Measurements from ENCODE around the gene HCN2. TPM values are rescaled to one million over a fixed set of nuclear protein-coding genes. Genes with fewer than 3 reads are reported as not detected.
"Not testable (repeated sequence)": the region's sequence is repeated elsewhere in the genome, so short reads cannot be mapped to it uniquely, and the experiment has no call there.

HCN2 gene
- total RNA-seq, 1 experiment from 2014 or later: 13.1 TPM

DNA sequence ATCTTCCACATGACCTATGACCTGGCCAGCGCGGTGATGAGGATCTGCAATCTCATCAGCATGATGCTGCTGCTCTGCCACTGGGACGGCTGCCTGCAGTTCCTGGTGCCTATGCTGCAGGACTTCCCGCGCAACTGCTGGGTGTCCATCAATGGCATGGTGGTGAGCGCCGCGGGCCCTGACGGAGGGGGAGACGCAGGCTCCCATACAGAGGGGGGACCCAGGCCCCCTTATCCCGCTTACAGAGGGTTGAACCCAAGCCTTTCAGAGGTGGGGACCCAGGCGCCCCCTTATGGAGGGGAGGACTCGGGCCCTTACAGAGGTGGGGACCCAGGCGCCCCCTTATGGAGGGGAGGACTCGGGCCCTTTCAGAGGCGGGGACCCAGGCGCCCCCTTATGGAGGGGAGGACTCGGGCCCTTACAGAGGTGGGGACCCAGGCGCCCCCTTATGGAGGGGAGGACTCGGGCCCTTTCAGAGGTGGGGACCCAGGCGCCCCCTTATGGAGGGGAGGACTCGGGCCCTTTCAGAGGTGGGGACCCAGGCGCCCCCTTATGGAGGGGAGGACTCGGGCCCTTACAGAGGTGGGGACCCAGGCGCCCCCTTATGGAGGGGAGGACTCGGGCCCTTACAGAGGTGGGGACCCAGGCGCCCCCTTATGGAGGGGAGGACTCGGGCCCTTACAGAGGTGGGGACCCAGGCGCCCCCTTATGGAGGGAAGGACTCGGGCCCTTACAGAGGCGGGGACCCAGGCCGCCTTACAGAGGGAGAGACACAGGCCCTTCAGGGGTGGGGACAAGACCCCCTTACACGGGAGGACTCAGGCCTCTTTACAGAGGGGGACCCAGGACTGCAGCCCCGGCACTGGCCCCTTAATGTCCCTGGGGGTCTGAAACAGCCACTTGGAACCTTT lies 15.6 kb downstream of the HCN2 start:
- TF ChIP-seq, protein P1, sequence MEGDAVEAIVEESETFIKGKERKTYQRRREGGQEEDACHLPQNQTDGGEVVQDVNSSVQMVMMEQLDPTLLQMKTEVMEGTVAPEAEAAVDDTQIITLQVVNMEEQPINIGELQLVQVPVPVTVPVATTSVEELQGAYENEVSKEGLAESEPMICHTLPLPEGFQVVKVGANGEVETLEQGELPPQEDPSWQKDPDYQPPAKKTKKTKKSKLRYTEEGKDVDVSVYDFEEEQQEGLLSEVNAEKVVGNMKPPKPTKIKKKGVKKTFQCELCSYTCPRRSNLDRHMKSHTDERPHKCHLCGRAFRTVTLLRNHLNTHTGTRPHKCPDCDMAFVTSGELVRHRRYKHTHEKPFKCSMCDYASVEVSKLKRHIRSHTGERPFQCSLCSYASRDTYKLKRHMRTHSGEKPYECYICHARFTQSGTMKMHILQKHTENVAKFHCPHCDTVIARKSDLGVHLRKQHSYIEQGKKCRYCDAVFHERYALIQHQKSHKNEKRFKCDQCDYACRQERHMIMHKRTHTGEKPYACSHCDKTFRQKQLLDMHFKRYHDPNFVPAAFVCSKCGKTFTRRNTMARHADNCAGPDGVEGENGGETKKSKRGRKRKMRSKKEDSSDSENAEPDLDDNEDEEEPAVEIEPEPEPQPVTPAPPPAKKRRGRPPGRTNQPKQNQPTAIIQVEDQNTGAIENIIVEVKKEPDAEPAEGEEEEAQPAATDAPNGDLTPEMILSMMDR (conservative IDR thresholded peaks at IDR 0.05; ENCODE audit: low read depth, low read length): peak; percentile 40; the same call in 1 of the 2 replicates
- intact Hi-C loops (cut with micrococcal nuclease; ENCODE audit: unreplicated experiment); H3K27me3 ChIP-seq (replicated peaks; ENCODE audit: insufficient read depth, low read depth, low read length, poor library complexity); H3K36me3 ChIP-seq (ENCODE audit: insufficient read depth, low read length, poor library complexity, severe bottlenecking); POLR2A ChIA-PET (ENCODE audit: low non-redundant PET); H3K27ac ChIP-seq (ENCODE audit: low read depth, low read length, poor library complexity, severe bottlenecking); BruUV-seq (replicated peaks); H3K9me3 ChIP-seq (ENCODE audit: low read depth, low read length, poor library complexity, severe bottlenecking); H3K4me3 ChIP-seq (ENCODE audit: low read depth, low read length, poor library complexity, severe bottlenecking); DNase-seq (ENCODE audit: low spot score): not testable (repeated sequence)
- peaks cover 19% of the 10 kb centered on the region for H3K4me1 ChIP-seq (ENCODE audit: insufficient read depth, low read length, poor library complexity, severe bottlenecking)
- CTCF ChIA-PET: interaction anchor here (0.6 kb wide), 1 partner anchor 299 kb away, joined by 6 read pairs; no protein-coding TSS in a partner anchor

DNA sequence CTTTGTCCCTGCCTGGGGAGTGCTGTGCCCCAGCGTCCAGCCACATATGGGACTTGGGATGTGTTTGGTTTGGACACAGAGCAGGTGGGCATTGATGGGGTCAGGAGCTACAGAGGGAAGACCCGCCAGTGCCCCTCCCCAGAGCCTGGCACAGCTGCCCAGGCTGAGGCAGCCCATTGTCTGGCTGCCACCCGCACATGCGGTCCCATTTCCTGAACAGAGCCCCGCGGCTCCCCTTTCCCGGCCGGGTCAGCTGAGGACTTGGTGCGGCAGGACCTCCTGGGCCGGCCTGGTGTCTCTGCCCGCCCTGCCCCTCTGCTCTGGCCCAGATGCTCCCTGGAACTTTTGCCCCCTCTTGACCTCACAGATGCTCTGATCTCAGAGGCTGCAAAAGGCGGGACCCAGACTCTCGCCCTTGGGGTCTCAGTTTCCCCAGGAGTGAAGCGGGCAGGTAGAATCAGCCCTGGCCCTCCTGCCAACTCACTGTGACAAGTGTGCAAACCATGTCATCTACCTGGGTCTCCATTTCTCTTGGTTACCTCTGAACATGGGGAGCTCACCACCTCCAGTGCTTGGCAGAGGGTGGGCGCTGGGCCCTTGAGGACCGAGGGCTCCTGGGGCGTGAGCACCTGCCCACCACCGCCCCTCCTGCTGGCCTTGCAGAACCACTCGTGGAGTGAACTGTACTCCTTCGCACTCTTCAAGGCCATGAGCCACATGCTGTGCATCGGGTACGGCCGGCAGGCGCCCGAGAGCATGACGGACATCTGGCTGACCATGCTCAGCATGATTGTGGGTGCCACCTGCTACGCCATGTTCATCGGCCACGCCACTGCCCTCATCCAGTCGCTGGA lies 17.8 kb downstream of the HCN2 start:
- Histone ChIP-seq H3K4me3 (ENCODE audit: low read depth, low read length, poor library complexity, severe bottlenecking) (no peak overlapping the region), H3K36me3 (ENCODE audit: insufficient read depth, low read length, poor library complexity, severe bottlenecking) (no peaks in the 10 kb centered on the region), H3K4me1 (ENCODE audit: insufficient read depth, low read length, poor library complexity, severe bottlenecking) (peaks cover 33% of the 10 kb centered on the region), H3K9me3 (ENCODE audit: low read depth, low read length, poor library complexity, severe bottlenecking) (no peaks in the 10 kb centered on the region), H3K27ac (ENCODE audit: low read depth, low read length, poor library complexity, severe bottlenecking) (no peak overlapping the region), H3K27me3 (replicated peaks; ENCODE audit: insufficient read depth, low read depth, low read length, poor library complexity) (no peaks in the 10 kb centered on the region)
- TF ChIP-seq, protein P1 (conservative IDR thresholded peaks at IDR 0.05; ENCODE audit: low read depth, low read length): no peak
- no peak for TF ChIP-seq EZH2 (IDR thresholded peaks at IDR 0.05; ENCODE audit: borderline replicate concordance, low read depth, low read length, poor library complexity, severe bottlenecking)
- no peak for DNase-seq (ENCODE audit: low spot score)
- BruUV-seq (replicated peaks): no TSS peak
- ChIA-PET POLR2A (ENCODE audit: low non-redundant PET) (no interaction called here), CTCF (no interaction called here)
- intact Hi-C loops (cut with micrococcal nuclease; ENCODE audit: unreplicated experiment): no loop called here

DNA sequence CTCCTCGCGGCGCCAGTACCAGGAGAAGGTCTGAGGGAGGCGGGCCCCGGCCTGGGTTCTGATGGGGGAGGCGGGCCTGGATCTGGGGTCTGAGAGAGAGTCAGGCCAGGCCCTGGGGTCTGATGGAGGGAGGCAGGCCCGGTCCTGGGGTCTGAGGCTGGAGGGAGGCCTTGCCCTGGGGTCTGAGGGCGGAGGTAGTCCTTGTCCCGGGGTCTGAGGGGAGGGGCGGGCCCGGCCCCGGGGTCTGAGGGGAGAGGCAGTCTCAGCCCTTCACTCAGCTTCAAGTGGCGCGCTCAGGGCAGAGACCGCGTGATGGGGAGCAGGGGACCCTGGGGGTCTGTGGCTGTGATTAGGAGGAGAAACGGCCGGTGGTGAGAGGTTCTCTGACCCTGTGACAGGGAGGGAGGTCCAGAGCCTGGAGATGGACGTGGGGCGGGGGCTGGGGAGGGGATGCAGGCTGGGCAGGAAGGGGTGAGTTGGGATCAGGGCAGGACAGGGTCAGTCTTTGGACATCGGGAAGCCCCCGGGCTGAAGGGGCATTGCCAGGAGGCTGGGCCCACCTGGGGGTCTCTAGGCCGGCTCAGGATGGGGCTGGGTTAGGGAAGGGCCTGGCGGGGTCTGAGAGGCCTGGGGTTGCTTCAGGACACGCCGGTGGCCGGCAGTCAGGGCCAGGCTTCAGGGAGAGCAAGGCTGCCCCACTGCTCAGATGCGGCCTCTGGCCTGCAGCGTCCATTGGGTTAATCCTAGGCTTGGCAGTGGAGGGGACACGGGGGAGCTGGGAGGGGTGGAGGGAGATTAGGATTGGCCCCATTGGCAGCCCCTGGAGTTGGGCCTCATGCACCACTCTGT lies 18.7 kb downstream of the HCN2 start:
- peaks cover 4% of the 10 kb centered on the region for H3K36me3 ChIP-seq (ENCODE audit: insufficient read depth, low read length, poor library complexity, severe bottlenecking)
- CTCF ChIA-PET: no interaction called here
- TF ChIP-seq, protein P1 (conservative IDR thresholded peaks at IDR 0.05; ENCODE audit: low read depth, low read length): no peak
- TF ChIP-seq EZH2 (IDR thresholded peaks at IDR 0.05; ENCODE audit: borderline replicate concordance, low read depth, low read length, poor library complexity, severe bottlenecking): no peak
- H3K9me3 ChIP-seq (ENCODE audit: low read depth, low read length, poor library complexity, severe bottlenecking): no peaks in the 10 kb centered on the region
- peaks cover 33% of the 10 kb centered on the region for H3K4me1 ChIP-seq (ENCODE audit: insufficient read depth, low read length, poor library complexity, severe bottlenecking)
- peak overlapping the region; percentile 84 for H3K27ac ChIP-seq (ENCODE audit: low read depth, low read length, poor library complexity, severe bottlenecking)
- POLR2A ChIA-PET (ENCODE audit: low non-redundant PET): no interaction called here
- intact Hi-C loops (cut with micrococcal nuclease; ENCODE audit: unreplicated experiment): no loop called here
- H3K27me3 ChIP-seq (replicated peaks; ENCODE audit: insufficient read depth, low read depth, low read length, poor library complexity): no peaks in the 10 kb centered on the region
- no TSS peak for BruUV-seq (replicated peaks)
- DNase-seq (ENCODE audit: low spot score): no peak
- H3K4me3 ChIP-seq (ENCODE audit: low read depth, low read length, poor library complexity, severe bottlenecking): no peak overlapping the region

Data from A673 (cell line).